ENCODE data around the gene ARHGAP26. TPM values are rescaled to one million over a fixed set of nuclear protein-coding genes. Genes with fewer than 3 reads are reported as not detected.
"Not testable (repeated sequence)": the region's sequence is repeated elsewhere in the genome, so short reads cannot be mapped to it uniquely, and the experiment has no call there.

ARHGAP26 gene
- total RNA-seq, 1 donor from 2014 or later: 17.1 TPM

DNA sequence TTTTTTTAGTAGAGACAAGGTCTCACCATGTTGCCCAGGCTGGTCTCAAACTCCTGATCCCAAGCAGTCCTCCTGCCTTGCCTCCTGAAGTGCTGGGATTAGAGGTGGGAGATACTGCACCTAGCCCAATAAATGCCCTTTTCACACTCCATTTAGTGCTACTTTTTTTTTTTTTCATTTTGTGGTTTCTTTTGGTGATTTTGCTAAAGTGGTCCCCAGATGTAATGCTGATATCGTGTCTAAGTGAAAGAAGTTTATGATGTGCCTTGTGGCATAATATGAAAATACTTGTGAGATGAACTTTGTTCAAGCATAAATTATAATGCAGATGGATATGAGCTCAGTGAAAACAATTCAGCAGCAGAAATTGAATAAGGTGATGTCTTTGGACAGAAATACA is 227.4 kb downstream of the ARHGAP26 start:
- TF ChIP-seq, protein P1, sequence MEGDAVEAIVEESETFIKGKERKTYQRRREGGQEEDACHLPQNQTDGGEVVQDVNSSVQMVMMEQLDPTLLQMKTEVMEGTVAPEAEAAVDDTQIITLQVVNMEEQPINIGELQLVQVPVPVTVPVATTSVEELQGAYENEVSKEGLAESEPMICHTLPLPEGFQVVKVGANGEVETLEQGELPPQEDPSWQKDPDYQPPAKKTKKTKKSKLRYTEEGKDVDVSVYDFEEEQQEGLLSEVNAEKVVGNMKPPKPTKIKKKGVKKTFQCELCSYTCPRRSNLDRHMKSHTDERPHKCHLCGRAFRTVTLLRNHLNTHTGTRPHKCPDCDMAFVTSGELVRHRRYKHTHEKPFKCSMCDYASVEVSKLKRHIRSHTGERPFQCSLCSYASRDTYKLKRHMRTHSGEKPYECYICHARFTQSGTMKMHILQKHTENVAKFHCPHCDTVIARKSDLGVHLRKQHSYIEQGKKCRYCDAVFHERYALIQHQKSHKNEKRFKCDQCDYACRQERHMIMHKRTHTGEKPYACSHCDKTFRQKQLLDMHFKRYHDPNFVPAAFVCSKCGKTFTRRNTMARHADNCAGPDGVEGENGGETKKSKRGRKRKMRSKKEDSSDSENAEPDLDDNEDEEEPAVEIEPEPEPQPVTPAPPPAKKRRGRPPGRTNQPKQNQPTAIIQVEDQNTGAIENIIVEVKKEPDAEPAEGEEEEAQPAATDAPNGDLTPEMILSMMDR (IDR thresholded peaks at IDR 0.05; ENCODE audit: insufficient read depth, low read length, severe bottlenecking): no peak
- Histone ChIP-seq H3K36me3 (ENCODE audit: control insufficient read depth, insufficient read depth, low read length) (no peaks in the 10 kb centered on the region), H3K27me3 (ENCODE audit: control insufficient read depth, insufficient read depth, low read length) (no peaks in the 10 kb centered on the region), H3K4me3 (ENCODE audit: low read depth, low read length) (no peak overlapping the region)
- FAIRE-seq (no peak), DNase-seq (ENCODE audit: low read depth) (no peak)

DNA sequence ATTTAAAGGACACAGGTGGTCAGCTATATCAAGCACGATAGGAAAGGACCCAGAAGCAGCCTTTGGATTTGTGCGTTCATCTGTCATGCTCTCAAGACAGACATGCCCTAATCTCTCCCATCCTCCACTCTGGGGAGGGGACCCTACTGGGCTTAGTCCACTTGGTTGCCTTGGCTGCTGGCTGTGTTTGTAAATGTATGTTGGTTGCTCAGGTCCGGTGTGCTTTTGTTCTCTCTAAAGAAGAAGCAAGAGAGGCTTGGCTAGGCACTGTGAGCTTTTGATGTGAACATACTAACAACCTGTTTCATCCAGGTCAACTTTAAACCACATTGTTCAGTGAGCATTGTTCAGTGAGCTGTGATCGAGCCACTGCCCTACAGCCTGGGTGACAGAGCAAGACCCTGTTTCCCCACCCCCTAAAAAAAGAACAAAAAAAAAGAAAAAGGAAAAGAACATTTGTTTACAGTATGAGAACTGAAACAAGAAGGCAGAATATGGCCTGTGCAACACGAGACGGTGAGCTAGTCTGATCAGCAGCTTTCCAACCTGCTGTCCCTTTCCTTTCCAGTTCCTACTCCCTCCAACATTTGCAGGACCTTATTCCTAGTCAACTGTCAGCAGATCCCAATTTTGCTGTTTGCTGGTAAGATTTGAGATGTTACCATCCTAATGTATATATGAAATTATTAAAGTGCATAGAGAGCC is 228.3 kb downstream of the ARHGAP26 start:
- no peak overlapping the region for H3K4me3 ChIP-seq (ENCODE audit: low read depth, low read length)
- DNase-seq (ENCODE audit: low read depth) (no peak), FAIRE-seq (no peak)
- no peaks in the 10 kb centered on the region for H3K36me3 ChIP-seq (ENCODE audit: control insufficient read depth, insufficient read depth, low read length)
- TF ChIP-seq, protein P1 (IDR thresholded peaks at IDR 0.05; ENCODE audit: insufficient read depth, low read length, severe bottlenecking): no peak
- no peaks in the 10 kb centered on the region for H3K27me3 ChIP-seq (ENCODE audit: control insufficient read depth, insufficient read depth, low read length)

DNA sequence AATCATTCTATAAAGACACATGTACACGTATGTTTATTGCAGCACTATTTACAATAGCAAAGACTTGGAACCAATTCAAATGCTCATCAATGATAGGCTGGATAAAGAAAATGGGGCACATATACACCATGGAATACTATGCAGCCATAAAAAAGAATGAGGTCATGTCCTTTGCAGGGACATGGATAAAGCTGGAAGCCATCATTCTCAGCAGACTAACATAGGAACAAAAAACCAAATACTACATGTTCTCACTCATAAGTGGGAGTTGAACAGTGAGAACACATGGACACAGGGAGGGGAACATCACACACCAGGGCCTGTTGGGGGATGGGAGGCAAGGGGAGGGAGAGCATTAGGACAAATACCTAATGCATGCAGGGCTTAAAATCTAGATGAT is 230.4 kb downstream of the ARHGAP26 start:
- DNase-seq (ENCODE audit: low read depth); H3K36me3 ChIP-seq (ENCODE audit: control insufficient read depth, insufficient read depth, low read length); H3K27me3 ChIP-seq (ENCODE audit: control insufficient read depth, insufficient read depth, low read length); H3K4me3 ChIP-seq (ENCODE audit: low read depth, low read length); FAIRE-seq: not testable (repeated sequence)

DNA sequence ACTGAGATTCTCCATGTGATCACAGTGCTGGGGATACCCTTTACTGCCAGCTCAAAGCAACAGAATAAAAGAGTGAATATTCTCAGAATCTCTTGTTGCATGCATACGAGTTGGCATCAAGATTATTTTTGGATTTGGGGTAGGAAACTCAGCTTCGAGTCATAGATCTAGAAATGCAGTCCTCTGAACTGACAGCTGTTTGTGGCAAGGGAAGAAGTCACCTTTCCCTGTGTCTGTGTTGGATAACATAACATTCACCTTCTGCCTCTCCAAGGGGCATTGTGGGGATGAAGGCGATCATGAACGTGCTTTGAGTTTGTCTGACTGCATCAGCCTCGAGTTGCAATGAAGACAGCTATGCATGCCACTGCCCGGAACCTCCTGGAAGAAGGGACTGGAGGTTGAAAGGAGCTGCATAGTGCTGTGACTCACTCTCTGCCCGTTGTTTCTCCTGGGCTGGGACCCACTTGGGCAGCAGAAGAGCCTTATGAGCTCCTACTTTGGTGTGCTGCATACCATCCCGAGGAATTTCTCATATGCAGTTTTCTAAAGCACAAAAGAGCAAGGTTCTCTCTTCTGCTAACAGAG is 231.7 kb downstream of the ARHGAP26 start:
- Histone ChIP-seq H3K36me3 (ENCODE audit: control insufficient read depth, insufficient read depth, low read length) (no peaks in the 10 kb centered on the region), H3K27me3 (ENCODE audit: control insufficient read depth, insufficient read depth, low read length) (no peaks in the 10 kb centered on the region), H3K4me3 (ENCODE audit: low read depth, low read length) (no peak overlapping the region)
- TF ChIP-seq, protein P1 (IDR thresholded peaks at IDR 0.05; ENCODE audit: insufficient read depth, low read length, severe bottlenecking): no peak
- FAIRE-seq (no peak), DNase-seq (ENCODE audit: low read depth) (peak; percentile 52)

DNA sequence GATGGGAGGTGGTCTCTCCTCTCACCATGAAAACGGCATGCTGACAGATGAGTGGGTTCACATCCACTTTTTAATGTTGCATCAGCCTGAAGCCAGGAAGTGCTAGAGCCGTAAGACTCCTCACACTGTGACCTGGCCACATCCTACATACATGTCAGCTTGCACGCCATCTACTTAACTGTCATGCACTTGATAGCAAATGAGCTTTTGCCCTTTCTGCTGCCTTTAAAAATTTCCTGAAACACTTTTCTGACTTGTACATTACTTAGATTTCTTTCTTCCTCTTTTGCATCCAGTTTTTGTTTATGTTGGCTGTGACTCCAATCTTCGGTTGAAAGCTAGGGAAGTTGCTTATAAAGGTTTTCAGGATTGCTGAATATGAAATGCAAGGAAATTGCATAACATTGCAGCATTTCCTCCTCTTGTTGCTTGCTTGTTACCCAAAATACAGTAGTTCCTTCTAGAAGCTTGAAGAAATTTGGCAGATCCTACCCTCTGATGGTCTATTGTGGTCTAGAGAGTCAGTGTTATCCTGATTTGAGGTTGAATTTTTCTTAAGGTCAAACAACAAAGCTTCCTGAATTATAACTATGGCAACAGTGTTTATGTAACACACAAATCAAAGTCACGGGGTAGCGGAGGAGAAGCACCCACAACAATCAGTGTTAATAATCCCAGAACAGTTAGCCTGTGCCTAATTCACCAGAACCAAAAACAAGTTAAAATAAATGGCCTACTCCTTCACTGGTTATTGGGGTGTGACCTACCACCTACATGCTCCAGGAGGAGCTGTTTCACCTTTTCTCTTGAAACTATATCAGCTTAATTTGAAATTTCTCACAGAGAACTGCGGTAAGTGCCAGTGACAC is 232.5 kb downstream of the ARHGAP26 start:
- TF ChIP-seq, protein P1 (IDR thresholded peaks at IDR 0.05; ENCODE audit: insufficient read depth, low read length, severe bottlenecking): peak; percentile 65
- FAIRE-seq (no peak), DNase-seq (ENCODE audit: low read depth) (peak; percentile 54)

DNA sequence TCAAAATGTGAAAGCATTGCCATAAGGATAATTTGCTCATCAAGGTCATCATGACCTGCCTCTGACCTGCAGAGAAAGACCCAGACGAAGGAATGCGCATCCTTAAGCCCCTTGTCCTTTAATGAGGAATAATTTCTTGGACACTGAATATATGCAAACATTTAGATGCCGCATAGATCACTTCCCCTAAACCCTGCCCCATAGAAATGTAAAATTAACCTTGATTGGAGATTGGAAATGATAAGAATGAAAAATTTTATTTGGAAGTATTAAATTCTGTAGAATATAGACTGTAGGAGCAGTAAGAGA is 233.1 kb downstream of the ARHGAP26 start:
- TF ChIP-seq, protein P1 (IDR thresholded peaks at IDR 0.05; ENCODE audit: insufficient read depth, low read length, severe bottlenecking): no peak
- Histone ChIP-seq H3K4me3 (ENCODE audit: low read depth, low read length) (no peak overlapping the region), H3K27me3 (ENCODE audit: control insufficient read depth, insufficient read depth, low read length) (no peaks in the 10 kb centered on the region), H3K36me3 (ENCODE audit: control insufficient read depth, insufficient read depth, low read length) (no peaks in the 10 kb centered on the region)
- FAIRE-seq (no peak), DNase-seq (ENCODE audit: low read depth) (no peak)

More for the DNA sequence above, 232.5 kb downstream of the ARHGAP26 start:
- Histone ChIP-seq H3K36me3 (ENCODE audit: control insufficient read depth, insufficient read depth, low read length) (no peaks in the 10 kb centered on the region), H3K4me3 (ENCODE audit: low read depth, low read length) (no peak overlapping the region), H3K27me3 (ENCODE audit: control insufficient read depth, insufficient read depth, low read length) (no peaks in the 10 kb centered on the region)

Measured in bronchial epithelial cell (primary cell).